Measurements from ENCODE around the gene MEN1.

Gene MEN1

GRCh38 chr11:64754124-64754918 is 56.0 kb downstream of the MEN1 start:
- TF ChIP-seq, protein P1, sequence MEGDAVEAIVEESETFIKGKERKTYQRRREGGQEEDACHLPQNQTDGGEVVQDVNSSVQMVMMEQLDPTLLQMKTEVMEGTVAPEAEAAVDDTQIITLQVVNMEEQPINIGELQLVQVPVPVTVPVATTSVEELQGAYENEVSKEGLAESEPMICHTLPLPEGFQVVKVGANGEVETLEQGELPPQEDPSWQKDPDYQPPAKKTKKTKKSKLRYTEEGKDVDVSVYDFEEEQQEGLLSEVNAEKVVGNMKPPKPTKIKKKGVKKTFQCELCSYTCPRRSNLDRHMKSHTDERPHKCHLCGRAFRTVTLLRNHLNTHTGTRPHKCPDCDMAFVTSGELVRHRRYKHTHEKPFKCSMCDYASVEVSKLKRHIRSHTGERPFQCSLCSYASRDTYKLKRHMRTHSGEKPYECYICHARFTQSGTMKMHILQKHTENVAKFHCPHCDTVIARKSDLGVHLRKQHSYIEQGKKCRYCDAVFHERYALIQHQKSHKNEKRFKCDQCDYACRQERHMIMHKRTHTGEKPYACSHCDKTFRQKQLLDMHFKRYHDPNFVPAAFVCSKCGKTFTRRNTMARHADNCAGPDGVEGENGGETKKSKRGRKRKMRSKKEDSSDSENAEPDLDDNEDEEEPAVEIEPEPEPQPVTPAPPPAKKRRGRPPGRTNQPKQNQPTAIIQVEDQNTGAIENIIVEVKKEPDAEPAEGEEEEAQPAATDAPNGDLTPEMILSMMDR (conservative IDR thresholded peaks at IDR 0.05; ENCODE audit: low read depth, low read length): no peak
- no peak overlapping the region for H3K4me3 ChIP-seq (ENCODE audit: low read depth, low read length)
- no peak for DNase-seq (ENCODE audit: low read depth)
